OCI-LY7 (cell line): ENCODE measurements around the gene MUC15.

ENCODE experiments used
- EZH2phosphoT487 ChIP-seq: fragments of 200-600 bp; sonication (generic); IDR thresholded peaks from 2 replicates; pipeline ENCODE4 v1.6.1; 2018; ENCODE audit warnings: low read depth, borderline replicate concordance, mild to moderate bottlenecking, mixed run types, antibody characterized with exemption, low read length, moderate library complexity, mixed read lengths
- TF ChIP-seq, protein P1 (sequence below): fragments of 200-600 bp; sonication (generic); conservative IDR thresholded peaks from 2 replicates; pipeline ENCODE4 v1.5.1; 2014; ENCODE audit warnings: mild to moderate bottlenecking, antibody characterized with exemption, low read length, moderate library complexity, mixed read lengths

GRCh38 chr11:26580929-26581328, 8.9 kb upstream of the MUC15 start:
- TF ChIP-seq, protein P1, sequence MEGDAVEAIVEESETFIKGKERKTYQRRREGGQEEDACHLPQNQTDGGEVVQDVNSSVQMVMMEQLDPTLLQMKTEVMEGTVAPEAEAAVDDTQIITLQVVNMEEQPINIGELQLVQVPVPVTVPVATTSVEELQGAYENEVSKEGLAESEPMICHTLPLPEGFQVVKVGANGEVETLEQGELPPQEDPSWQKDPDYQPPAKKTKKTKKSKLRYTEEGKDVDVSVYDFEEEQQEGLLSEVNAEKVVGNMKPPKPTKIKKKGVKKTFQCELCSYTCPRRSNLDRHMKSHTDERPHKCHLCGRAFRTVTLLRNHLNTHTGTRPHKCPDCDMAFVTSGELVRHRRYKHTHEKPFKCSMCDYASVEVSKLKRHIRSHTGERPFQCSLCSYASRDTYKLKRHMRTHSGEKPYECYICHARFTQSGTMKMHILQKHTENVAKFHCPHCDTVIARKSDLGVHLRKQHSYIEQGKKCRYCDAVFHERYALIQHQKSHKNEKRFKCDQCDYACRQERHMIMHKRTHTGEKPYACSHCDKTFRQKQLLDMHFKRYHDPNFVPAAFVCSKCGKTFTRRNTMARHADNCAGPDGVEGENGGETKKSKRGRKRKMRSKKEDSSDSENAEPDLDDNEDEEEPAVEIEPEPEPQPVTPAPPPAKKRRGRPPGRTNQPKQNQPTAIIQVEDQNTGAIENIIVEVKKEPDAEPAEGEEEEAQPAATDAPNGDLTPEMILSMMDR, result no peak
- no peak for TF ChIP-seq EZH2phosphoT487
